SKM-1 treated with dmso at 0.1 percent for 144 hours (cell line): ENCODE measurements around the gene CYP4A22.
"Not testable (repeated sequence)": the region's sequence is repeated elsewhere in the genome, so short reads cannot be mapped to it uniquely, and the experiment has no call there.

Source experiments
- DNase-seq: peaks from one replicate; lab custom pipeline; 2025; ENCODE audit not compliant: unreplicated experiment; lab: John Stamatoyannopoulos, UW

Gene CYP4A22

DNA sequence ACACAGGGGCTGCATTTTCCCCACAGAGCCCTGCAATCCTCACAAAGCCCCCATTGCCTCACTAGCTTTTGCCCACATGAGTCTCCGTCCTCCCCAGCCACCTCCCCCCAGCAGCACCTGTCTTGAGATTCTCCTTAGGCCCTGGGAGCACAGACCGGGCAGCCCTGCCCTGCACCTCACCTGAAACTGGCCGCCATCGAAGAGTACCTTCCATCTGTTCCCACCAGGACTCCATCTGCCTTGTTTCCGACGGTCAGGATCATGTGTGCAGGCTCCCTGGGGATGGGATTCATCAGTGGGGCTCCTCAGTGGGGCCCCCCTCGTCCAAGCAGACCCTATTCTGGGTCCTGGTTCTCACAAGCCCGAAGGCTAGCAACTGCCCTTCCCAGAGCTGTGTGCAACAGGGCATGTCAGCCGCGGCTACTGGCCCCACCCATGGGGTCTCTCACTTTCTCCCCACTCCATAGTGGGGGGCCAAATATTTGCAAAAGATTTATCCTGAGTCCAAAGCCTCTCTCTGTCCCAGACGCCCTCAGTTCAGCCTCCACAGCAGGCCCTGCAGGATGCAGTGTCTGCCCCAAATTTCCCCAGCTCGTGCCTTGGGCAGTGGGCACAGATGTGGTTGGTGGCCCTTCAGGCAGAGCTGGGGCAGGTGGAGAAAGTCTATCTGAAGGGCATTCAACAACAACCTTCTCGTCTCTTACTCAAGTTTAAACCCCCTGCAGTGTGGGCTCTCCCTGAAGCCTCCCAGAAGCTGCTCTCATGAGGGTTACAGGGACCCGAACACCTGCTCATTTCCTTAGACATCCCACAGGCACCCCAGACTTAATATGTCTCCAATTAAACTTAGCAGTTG lies 47.8 kb downstream of the CYP4A22 start:
- DNase-seq, result no peak

GRCh38 chr1:47186267-47187185 lies 49.3 kb downstream of the CYP4A22 start:
- no peak for DNase-seq

DNA sequence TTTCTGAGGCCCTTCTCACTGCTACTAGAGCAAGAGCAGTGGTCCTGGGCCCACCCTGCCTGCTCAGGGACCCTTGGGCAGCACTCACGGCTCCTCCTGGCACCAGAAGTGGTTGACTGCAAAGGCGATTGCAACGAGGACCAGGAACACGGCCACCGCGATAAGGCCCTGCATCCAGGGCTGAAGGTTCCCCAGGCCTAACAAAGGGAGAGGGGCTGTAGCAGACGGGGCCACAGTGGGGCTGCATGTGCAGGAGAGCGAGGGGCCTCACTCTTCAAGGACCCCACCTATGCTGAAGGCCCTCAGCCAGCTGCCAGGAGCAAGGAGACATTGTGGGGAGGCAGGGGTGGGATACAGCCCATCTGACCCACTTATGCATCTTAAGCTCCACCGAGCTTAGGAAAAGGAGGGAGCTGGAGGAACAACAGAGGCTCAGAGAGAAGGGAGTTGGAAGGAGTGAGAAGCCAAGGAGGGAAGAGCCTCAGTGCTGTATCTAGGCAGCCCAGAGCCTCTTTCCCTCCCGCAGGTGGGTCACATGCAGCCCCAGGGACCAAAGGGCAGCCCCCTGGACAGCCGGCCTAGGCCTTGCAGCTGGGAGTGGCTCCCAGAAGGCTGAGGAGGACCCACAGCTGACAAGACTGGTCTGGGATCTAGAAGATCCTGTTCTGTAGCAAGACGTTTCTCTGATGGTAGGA lies 50.1 kb downstream of the CYP4A22 start:
- no peak for DNase-seq

DNA sequence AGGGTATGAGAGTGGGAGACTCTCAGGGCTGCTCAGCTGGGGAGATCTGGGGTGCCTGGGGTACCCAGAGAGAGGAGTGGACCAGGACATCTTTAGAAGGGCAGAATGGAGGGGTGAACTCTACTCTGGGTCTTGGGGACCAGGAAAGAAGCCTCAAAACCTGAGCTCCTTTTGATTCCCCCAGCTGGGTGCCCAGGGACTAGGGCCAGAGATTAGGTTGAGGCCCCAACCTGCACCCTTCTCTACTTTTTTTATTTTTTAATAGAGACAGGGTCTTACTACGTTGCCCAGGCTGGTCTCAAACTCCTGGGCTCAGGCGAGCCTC lies 50.6 kb downstream of the CYP4A22 start:
- DNase-seq, result no peak

DNA sequence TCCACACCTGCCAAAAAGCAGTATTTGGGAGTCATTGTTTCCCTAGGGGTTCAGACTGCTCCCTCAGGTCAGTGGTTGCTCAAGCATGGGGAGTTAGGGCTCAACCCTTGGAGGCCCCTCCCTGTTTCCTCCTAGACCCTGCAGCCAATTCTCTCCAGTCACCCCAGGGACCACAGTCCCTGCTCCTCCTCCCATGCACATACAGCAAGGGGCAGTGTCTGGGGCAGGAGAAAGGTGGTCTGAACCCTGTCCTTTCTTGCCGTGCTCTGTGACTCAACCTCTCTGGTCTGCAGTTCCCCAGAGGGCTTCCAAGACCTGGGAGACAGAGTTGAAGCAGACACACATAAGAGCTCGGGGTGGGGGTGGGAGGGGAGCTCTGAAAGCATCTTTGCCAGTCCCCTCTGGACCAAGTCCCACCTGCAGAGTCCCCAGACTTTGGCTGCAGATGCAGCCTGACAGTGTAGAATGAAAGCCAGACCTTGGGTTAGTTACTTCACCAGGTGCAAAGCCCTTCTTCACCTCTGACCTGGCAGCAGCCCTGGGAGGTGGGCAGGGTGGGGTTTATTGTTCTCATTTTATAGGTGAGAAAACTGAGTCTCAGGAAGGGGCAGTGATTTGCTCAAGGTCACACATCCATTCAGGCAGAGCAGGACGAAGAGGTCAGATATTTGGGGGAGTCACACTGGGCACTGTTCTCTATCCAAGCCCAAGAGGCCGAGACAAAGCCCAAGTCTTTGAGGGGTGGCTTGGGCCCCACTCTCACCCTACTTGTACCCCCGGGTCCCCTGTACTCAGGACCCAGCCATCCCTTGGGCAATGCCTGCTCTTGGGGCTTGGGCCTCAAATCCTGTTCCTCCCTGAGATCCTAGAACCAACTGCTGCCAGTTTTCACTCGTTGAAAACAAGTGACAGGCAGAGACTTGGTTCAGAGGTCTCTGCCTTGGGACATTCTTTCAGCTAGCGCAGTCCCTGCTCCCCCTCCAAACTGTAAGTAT lies 51.8 kb downstream of the CYP4A22 start:
- DNase-seq, result no peak

DNA sequence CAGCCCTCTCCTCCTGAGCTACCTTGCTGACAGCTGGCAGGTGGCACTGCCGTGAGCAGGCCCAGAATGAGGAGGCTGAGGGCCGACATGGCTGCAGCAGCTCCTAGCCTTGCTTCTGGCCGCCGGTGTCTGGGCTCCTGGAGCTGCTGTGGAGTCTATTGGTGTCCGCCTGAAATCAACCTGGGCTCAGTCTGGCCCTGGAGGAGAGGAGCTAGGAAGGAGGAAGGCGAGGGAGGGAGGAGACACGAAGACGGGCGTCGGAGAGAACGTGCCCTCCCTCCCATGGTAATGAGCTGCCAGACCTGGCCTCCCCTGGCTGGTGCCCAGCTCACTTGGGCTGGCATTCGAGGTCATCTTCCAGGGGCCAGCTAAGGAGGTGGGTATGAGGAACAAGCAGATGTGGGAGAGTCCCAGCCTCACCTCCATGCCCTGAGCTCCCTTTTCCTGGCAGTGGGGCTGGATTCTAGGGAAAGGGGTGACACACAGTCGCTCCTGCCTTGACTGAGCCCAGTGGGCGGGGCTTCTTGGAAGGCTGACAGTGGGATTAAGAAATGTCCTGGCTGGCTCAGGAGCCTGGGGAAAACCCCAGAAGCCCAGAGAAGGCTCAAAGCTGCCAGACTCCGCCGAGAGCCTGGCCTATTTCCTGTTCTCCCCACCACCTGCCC lies 52.7 kb downstream of the CYP4A22 start, which contains the start of gene PDZK1IP1:
Gene PDZK1IP1 (minus strand): TSS at position 193 of the 665 bp plus-strand sequence. CDS start 104 bp downstream, at position 89.
- DNase-seq, result no peak

- no peak for DNase-seq
These were observed 53.2 kb downstream of the CYP4A22 start for GRCh38 chr1:47190509-47190855.

GRCh38 chr1:47190857-47191256 lies 53.6 kb downstream of the CYP4A22 start:
- no peak for DNase-seq

DNA sequence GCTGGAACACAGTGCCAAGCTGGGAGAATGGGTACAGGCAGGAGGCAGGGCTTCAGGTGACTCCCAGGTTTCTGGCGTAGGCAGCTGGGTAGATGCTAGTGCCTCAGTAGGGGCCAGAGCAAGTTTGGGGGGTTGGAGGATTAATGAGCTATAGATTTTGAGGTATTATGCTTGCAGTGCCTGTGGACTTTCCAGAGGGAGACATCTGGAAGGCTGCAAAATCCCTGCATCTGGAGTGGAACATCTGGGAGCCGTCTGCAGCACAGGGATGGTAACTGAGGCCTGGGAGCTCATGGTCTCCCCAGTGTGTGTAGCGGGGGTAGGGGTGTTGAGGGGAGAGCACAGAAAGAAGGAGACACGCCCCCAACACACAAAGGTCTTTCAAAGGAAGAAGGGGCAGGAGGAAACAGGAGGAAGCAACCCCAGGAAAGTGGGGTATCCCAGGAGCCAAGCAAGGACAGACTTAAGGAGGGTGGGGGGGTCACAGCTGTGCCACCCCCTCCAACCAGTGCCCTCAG lies 54.8 kb downstream of the CYP4A22 start:
- no peak for DNase-seq

GRCh38 chr1:47192458-47193384 lies 55.5 kb downstream of the CYP4A22 start:
- peak; percentile 60 for DNase-seq

GRCh38 chr1:47193496-47193895 lies 56.3 kb downstream of the CYP4A22 start:
- not testable (repeated sequence) for DNase-seq

DNA sequence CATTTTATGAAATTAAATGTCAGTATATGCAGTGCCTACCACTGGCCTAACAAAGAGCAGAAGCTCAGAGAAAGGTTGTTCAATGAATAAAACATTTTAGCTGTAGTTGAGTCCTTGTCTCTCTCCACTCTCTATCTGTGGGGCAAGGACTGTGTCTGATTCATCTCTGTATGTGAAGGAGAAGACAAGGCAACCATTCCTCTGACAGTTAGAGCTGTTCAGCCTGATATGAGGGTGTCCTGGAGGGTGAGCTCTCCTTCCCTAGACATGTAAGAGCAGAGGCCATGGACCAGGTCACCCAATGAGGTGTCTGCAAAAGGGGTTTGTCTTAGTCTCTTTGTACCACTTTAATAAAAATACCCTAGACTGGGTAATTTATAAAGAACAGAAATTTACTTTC lies 57.1 kb downstream of the CYP4A22 start:
- DNase-seq, result no peak

GRCh38 chr1:47195981-47196380 lies 58.7 kb downstream of the CYP4A22 start:
- DNase-seq, result not testable (repeated sequence)

DNA sequence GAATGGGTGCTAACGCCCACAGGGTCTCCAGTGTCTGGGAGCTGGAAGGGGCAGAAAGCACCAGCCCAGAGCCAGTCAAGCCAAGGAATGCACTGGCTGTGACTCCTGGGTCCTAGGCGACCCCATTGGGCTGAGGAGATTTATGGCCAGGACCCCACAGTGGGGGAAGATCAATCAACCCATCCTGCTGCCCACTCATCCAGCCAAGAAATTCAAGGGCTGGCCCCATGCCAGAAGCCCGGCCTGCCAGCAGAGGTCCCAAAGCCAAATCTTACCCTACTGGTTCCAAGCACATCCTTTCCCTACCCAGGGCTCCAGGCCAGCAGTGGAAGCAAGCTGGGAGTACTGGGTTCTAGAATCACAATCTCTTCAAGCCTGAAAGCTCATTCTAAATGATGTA lies 59.4 kb downstream of the CYP4A22 start:
- DNase-seq, result no peak

DNA sequence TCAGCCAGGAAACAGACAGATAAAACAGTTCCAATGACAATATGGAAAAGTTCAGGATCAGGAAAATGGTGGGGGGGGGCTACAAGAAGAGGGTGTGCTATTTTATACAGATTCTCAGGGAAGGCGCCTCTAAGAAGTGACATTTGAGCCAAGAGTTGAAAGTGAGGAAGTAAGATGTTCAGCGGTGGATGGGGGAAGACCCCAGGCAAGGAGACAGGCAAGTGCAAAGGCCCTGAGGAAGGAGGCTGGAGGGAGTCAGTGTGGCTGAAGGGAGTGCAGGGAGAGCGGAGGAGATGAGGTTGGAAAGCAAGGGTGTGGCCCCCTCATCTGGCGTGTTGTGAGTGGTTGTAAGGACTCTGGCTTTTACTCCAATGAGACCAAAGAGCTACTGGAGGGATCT lies 61.0 kb downstream of the CYP4A22 start:
- DNase-seq, result no peak
